ENCODE data around the gene PRAMEF1.
"Not testable (repeated sequence)": the region's sequence is repeated elsewhere in the genome, so short reads cannot be mapped to it uniquely, and the experiment has no call there.

Gene PRAMEF1

DNA sequence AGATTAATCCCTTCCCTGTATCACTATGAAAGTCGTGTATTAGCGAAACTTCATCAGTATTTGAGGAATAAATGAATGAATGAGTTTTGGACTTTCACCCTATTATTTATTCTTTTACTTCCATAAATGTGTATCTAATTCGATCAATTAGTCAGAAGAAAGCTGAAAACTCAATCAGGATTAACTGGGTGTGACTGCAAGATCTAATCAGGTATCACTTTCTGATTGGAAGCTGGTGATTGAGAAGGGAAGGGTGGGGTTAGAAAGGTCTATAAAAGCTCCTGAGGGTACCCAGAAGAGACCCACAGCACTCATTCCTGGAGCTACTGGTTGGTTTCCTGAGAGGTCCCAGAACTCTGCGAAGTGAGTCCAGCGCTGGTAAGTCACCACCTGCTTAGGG, at the start of gene PRAMEF1:
PRAMEF1 (plus strand) TSS at position 301 of the 400 bp plus-strand sequence. CDS start 1,831 bp downstream, outside the sequence.
- DNase-seq (ENCODE audit: low read depth) = not testable (repeated sequence)

- no peak for DNase-seq (ENCODE audit: low read depth)
Observed at GRCh38 chr1:12741946-12742345, 49.3 kb upstream of the PRAMEF1 start.

DNA sequence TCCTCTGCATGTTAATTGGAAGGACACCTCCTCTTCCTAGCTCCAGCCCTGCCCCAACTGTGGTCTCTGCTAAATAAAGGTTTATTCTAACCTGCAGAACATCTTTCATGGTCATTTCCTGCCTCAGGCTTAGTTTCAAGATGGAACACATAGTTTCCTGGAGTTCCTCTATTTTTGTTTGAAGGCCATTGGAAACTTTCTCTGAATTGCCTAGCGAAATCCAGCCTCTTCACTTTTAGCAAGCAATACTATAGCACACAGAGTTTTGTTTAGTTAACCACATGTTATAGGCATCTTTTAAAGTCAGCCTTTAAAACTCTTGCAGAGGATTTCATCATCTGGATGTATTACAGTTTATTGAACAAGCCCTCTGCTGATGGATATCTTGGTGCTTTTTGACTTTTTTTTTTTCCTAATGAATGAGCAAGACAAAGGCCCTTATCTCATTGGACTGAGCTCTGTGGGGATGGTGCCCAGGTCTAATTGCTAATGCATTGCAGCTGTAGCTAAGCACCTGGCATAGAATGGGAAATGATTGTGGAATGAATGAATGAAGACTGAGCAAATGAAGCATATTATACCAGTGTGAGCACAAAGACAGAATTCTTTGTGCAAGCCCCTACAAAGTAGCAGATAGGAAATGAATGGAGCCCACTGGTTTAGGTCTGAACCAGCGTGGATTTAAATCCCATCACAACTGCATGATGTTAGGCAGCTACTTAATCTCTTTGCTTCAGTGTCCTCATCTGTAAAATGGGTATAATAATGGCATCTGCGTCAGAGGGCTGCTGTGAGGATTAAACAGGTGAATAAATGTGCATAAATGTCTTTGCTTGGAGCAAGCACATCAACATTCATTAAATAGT, 45.8 kb upstream of the PRAMEF1 start:
- no peak for DNase-seq (ENCODE audit: low read depth)

- no peak for DNase-seq (ENCODE audit: low read depth)
Observed at GRCh38 chr1:12745992-12746323, 45.2 kb upstream of the PRAMEF1 start, which contains the start of gene CFAP107. Gene CFAP107 (plus strand): TSS chr1:12746200. CDS start chr1:12746431, 231 bp downstream.

DNA sequence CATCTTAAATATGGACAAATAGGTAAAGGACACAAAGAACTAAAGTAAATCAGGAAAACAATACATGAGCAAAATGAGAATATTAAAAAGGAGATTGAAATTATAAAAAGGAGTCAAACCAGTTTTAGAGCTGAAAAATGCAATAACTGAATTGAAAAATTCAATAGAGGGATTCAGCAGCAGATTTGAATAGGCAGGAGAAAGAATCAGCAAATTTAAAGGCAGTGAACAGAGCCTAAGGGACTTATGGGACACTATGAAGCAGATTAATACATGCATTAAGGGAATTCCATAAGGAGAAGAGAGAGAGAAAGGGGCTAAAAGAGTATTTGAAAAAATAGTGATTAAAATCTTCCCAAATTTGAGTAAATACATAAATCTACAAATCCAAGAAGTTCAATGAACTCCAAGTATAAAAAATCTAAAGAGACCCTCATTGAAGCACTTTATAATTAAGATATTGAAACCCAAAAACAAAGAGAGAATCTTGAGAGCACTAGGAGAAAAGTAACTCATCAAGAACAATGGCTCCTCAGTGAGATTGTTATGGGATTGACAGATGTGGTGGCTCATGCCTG, 42.3 kb upstream of the PRAMEF1 start:
- no peak for DNase-seq (ENCODE audit: low read depth)

DNA sequence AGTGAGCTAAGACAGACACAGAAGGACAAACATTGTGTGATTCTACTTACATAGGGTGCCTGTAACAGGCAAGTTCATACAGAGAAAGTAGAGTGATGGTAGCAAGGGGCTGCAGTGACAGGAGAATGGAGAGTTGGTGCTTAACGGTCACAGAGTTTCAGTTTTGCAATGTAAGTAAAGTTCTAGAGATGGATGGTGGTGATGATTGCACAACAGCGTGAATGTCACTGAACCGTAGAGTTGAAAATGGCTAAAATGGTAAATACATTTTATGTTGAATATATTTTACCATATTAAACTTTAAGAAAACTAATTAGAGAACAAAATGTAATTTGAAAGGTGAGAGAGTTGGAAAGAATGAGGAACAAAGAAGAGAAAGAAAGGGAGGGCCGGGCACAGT, 36.5 kb upstream of the PRAMEF1 start:
- no peak for DNase-seq (ENCODE audit: low read depth)

DNA sequence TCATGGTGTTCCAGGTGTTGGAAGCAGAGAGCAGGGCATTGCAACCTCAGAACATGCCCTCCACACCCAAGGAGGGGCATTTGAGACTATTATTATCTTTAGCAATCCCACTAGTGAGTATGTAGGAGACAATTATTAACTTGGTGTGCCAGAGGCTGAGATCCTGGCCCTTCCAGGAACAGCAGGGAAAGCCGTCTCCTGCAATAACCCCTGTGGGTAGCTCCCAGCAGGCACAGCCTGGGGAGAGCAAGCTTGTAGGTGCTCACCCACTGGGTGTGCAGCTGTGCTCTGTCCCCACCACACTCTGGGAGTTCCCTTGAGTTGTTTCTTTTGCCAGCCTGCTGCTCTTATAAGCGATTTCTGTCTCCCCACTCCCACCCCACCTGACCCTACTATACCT, 34.9 kb upstream of the PRAMEF1 start:
- DNase-seq (ENCODE audit: low read depth) = no peak

DNA sequence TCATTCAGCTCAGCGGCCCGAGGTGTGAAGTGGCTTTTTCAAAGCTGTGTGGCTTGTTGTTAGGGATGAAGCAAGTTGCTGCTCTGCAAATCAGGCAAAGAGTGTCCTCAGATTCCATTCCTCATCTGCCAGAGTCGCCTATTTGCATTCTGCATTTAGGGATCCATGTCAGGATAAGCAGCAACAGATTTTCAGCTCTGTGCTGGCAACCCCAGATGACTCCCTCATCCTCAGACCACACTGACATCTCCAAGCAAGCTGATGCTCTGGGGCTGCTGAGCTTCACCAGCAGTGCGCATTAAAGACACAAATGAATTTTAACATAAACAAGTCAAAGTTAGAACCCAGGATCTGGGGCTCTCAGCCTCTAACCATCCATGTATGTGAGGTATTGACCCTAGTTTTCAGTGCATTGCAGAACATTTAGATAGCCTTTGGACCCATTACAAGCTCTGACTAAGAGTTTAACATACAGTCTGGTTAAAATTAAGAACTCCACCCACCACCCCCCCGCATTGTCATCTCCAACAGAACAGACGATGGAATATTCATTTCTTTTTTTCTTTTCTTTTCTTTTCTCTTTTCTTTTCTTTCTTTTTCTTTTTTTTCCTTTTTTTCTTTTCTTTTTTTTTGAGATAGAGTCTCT, 34.3 kb upstream of the PRAMEF1 start:
- no peak for DNase-seq (ENCODE audit: low read depth)

GRCh38 chr1:12757836-12758235, 33.4 kb upstream of the PRAMEF1 start:
- DNase-seq (ENCODE audit: low read depth) = no peak

GRCh38 chr1:12760256-12760795, 30.9 kb upstream of the PRAMEF1 start:
- no peak for DNase-seq (ENCODE audit: low read depth)

- DNase-seq (ENCODE audit: low read depth) = no peak
Observed at GRCh38 chr1:12761781-12762180, 29.4 kb upstream of the PRAMEF1 start.

- DNase-seq (ENCODE audit: low read depth) = no peak
Observed at GRCh38 chr1:12762766-12763165, 28.4 kb upstream of the PRAMEF1 start.

GRCh38 chr1:12763479-12763878, 27.7 kb upstream of the PRAMEF1 start:
- no peak for DNase-seq (ENCODE audit: low read depth)

DNA sequence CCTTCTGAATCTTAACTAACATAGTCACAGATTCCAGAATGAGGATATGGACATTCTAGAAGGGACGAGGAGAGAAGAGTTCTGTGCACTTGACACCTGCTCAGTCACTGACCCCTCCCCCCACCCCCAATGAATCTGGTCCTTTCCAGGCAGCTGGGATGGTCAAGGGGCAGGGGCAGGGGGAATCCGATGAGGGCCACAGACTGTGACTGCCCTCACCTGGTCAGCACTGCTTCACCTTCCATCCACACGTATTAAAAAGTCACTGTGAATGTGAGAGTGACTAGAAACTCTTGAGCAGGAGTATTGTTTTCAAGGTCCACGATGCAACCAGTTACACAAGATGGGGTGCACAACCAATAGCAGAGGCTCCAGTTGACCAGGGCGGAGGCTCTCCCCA, 27.2 kb upstream of the PRAMEF1 start:
- no peak for DNase-seq (ENCODE audit: low read depth)

DNA sequence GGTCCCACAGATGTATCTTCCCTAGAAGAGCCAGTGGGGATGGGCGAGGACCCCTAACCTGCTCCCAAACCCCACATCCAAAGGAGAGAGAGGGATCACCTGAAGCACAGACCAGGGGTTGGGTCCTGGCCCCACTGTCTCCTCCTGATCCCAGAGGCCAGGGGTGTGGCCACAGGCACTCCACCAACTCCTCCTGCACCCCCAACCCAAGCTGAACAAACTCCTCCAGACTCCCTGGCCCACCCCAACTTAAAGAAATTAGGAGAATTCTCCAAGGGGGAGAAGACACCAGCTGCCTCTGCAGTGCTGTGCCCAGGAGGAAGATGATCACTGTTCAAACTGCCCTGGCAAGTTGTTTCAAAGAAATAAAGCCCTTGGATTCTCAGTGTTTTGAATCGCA, 22.2 kb upstream of the PRAMEF1 start:
- no peak for DNase-seq (ENCODE audit: low read depth)

GRCh38 chr1:12769976-12770505, 21.2 kb upstream of the PRAMEF1 start:
- DNase-seq (ENCODE audit: low read depth) = no peak

DNA sequence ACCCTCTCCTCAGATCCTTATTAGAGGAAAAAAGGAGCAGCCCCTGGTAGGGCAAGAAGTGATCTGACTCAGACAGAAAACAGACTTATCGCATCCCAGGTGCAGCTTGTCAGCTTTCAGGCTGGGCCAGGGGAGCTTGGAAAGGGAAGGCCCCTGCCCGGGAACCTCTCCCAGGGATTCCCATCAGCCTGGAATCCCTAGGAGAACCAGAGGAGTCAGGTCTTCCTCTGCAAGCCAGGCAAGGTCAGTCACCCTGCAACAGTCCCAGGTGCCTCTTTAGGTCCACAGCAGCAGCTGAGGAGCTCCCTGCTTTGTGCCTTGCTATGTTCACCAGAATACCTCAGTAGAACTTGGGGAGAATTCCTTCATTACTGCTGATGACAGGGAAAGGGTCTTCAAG, 20.6 kb upstream of the PRAMEF1 start:
- DNase-seq (ENCODE audit: low read depth) = no peak

DNA sequence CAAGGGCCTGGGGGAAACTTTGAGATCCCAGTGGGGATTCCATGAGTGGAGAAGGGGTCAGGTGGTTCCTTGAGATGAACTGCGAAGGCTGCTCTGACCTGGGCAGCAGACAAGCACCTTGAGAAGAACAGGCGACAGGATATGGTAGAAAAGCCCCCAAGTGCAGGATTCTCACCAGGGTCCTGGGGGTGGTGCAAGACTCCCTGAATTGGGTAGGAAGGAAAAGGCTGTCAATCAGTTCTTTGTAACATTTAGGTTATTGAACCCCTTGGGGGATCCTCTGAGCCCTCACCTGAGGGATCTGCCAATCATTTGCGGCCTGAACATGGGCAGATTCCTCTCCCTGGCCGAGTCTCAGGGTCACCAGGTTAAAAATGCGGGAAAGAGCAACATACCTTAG, 20.0 kb upstream of the PRAMEF1 start:
- DNase-seq (ENCODE audit: low read depth) = no peak

DNA sequence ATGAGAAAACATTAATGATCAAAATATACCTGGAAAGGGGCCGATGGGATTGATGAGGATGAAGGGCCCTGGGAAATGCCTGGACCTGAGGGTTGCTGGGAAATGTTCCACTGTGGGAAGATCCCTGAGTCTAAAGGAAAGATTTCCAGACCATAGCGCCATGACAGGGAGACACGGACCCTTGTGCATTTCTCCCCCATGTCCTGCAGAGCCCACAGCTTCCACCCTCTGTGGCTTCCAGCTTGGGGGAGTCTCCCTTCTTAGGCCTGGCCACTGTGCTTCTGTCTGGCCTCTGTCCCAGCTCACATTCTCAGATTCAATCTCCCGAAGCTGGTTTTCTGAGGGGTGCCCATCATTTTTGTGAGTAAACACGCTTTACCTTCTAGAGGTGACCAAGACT, 18.7 kb upstream of the PRAMEF1 start:
- DNase-seq (ENCODE audit: low read depth) = no peak

DNA sequence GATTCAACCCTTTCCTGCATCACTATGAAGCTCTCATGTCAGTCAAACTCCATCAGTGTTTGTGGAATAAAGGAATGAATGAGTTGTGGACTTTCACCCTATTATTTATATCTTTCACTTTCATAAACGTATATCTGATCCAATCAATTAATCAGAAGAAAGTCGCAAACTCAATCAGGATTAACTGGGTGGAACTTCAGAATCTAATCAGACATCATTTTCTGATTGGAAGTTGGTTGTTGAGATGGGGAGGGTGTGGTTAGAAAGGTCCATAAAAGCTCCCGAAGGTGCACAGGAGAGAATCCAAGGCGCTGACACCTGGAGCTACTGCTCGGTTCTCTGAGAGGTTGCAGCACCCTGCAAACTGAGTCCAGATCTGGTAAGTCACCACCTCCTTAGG, 17.8 kb upstream of the PRAMEF1 start, which contains the start of gene PRAMEF12:
PRAMEF12 (plus strand) TSS at position 301 of the 400 bp plus-strand sequence. CDS start 1,130 bp downstream, outside the sequence.
- no peak for DNase-seq (ENCODE audit: low read depth)

DNA sequence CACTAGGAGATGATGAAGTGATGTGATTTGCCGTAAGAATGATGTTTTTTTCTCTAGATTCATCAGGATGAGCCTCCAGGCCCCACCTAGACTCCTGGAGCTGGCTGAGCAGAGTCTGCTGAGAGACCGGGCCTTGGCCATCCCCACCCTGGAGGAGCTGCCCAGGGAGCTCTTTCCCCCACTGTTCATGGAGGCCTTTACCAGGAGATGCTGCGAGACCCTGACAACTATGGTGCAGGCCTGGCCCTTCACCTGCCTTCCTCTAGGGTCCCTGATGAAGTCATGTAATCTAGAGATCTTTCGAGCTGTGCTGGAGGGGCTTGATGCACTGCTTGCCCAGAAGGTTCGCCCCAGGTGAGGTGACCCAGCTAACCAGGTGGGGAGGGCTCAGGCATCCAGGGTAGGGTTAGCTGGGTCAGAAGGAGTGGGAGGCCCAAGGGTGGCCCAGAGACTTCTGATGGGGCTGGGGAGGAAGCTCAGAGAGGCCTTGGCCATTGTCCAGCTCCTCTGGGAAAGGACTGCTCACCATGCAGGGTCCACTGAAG, 16.3 kb upstream of the PRAMEF1 start:
- no peak for DNase-seq (ENCODE audit: low read depth)

DNA sequence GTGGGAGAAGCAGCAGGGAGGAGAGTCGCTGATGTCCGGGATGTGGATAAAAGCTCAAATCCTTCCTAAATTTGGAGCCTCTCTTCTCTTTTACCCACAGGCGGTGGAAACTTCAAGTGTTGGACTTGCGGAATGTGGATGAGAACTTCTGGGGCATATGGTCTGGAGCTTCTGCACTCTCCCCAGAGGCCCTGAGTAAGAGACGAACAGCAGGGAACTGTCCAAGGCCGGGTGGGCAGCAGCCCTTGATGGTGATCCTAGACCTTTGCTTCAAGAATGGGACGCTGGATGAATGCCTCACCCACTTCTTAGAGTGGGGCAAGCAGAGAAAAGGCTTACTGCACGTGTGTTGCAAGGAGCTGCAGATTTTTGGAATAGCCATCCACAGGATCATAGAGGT, 15.8 kb upstream of the PRAMEF1 start:
- no peak for DNase-seq (ENCODE audit: low read depth)
